ENCODE results near the gene LPIN1.

Gene LPIN1

GRCh38 chr2:11712866-11713265, 33.6 kb upstream of the LPIN1 start:
- Histone ChIP-seq H3K9ac (no peak overlapping the region), H4K20me1 (ENCODE audit: insufficient read depth) (no peaks in the 10 kb centered on the region), H3K79me2 (ENCODE audit: insufficient read depth, low read depth) (no peaks in the 10 kb centered on the region), H3K4me3 (IDR thresholded peaks at IDR 0.05; ENCODE audit: insufficient read depth, low read depth, low read length) (no peak overlapping the region), H2AFZ (ENCODE audit: low read depth) (no peak overlapping the region), H3K27me3 (ENCODE audit: insufficient read depth, low read depth) (no peaks in the 10 kb centered on the region), H3K27ac (no peak overlapping the region), H3K4me1 (ENCODE audit: low read depth, poor library complexity, severe bottlenecking) (no peaks in the 10 kb centered on the region), H3K4me2 (no peak overlapping the region), H3K36me3 (ENCODE audit: insufficient read depth) (no peaks in the 10 kb centered on the region)
- TF ChIP-seq CTCF (conservative IDR thresholded peaks at IDR 0.05; ENCODE audit: low read depth, low read length): no peak

- H4K20me1 ChIP-seq (ENCODE audit: insufficient read depth): no peaks in the 10 kb centered on the region
Observed at GRCh38 chr2:11713815-11714214, 32.6 kb upstream of the LPIN1 start.

GRCh38 chr2:11715987-11716652, 30.3 kb upstream of the LPIN1 start:
- H4K20me1 ChIP-seq (ENCODE audit: insufficient read depth): no peaks in the 10 kb centered on the region
- no peak overlapping the region for H2AFZ ChIP-seq (ENCODE audit: low read depth)
- no peak overlapping the region for H3K4me3 ChIP-seq (IDR thresholded peaks at IDR 0.05; ENCODE audit: insufficient read depth, low read depth, low read length)
- no peaks in the 10 kb centered on the region for H3K4me1 ChIP-seq (ENCODE audit: low read depth, poor library complexity, severe bottlenecking)
- H3K36me3 ChIP-seq (ENCODE audit: insufficient read depth): no peaks in the 10 kb centered on the region
- no peak for TF ChIP-seq CTCF (conservative IDR thresholded peaks at IDR 0.05; ENCODE audit: low read depth, low read length)
- H3K27me3 ChIP-seq (ENCODE audit: insufficient read depth, low read depth): no peaks in the 10 kb centered on the region
- H3K79me2 ChIP-seq (ENCODE audit: insufficient read depth, low read depth): no peaks in the 10 kb centered on the region
- H3K4me2 ChIP-seq: no peak overlapping the region
- no peak overlapping the region for H3K27ac ChIP-seq
- H3K9ac ChIP-seq: no peak overlapping the region

More at GRCh38 chr2:11713815-11714214, 32.6 kb upstream of the LPIN1 start:
- no peak overlapping the region for H3K4me3 ChIP-seq (IDR thresholded peaks at IDR 0.05; ENCODE audit: insufficient read depth, low read depth, low read length)
- H3K4me1 ChIP-seq (ENCODE audit: low read depth, poor library complexity, severe bottlenecking): no peaks in the 10 kb centered on the region
- H3K9ac ChIP-seq: no peak overlapping the region
- no peak overlapping the region for H3K27ac ChIP-seq
- no peaks in the 10 kb centered on the region for H3K36me3 ChIP-seq (ENCODE audit: insufficient read depth)
- no peak overlapping the region for H3K4me2 ChIP-seq
- H3K27me3 ChIP-seq (ENCODE audit: insufficient read depth, low read depth): no peaks in the 10 kb centered on the region
- H3K79me2 ChIP-seq (ENCODE audit: insufficient read depth, low read depth): no peaks in the 10 kb centered on the region
- H2AFZ ChIP-seq (ENCODE audit: low read depth): no peak overlapping the region
- no peak for TF ChIP-seq CTCF (conservative IDR thresholded peaks at IDR 0.05; ENCODE audit: low read depth, low read length)

GRCh38 chr2:11716689-11717321, 29.6 kb upstream of the LPIN1 start:
- H3K4me1 ChIP-seq (ENCODE audit: low read depth, poor library complexity, severe bottlenecking): no peaks in the 10 kb centered on the region
- H3K9ac ChIP-seq: no peak overlapping the region
- no peak overlapping the region for H3K4me2 ChIP-seq
- H3K4me3 ChIP-seq (IDR thresholded peaks at IDR 0.05; ENCODE audit: insufficient read depth, low read depth, low read length): no peak overlapping the region
- H4K20me1 ChIP-seq (ENCODE audit: insufficient read depth): no peaks in the 10 kb centered on the region
- H3K27ac ChIP-seq: no peak overlapping the region
- H3K36me3 ChIP-seq (ENCODE audit: insufficient read depth): no peaks in the 10 kb centered on the region
- no peaks in the 10 kb centered on the region for H3K27me3 ChIP-seq (ENCODE audit: insufficient read depth, low read depth)
- TF ChIP-seq CTCF (conservative IDR thresholded peaks at IDR 0.05; ENCODE audit: low read depth, low read length): no peak
- no peaks in the 10 kb centered on the region for H3K79me2 ChIP-seq (ENCODE audit: insufficient read depth, low read depth)
- H2AFZ ChIP-seq (ENCODE audit: low read depth): no peak overlapping the region
